CD4-positive, alpha-beta T cell (primary cell): ENCODE measurements around the gene OSMR. TPM values are rescaled to one million over a fixed set of nuclear protein-coding genes. Genes with fewer than 3 reads are reported as not detected.

ENCODE experiments used
- ATAC-seq: fragments of 200-7000 bp; cut with Tn5 transposase; one replicate; pipeline ENCODE4 v1.10.0; 2022; ENCODE audit warnings: mild to moderate bottlenecking; ENCODE audit not compliant: poor library complexity
- CTCF ChIA-PET: fragments of 350-600 bp; sonication (Branson Sonifier 250); formaldehyde crosslinking; loops from one replicate; lab custom pipeline; 2021; ENCODE audit warnings: antibody characterized with exemption, inconsistent platforms; lab: Charles Lee
- POLR2A ChIA-PET: fragments of 350-600 bp; sonication (Branson Sonifier 250); formaldehyde crosslinking; loops from one replicate; lab custom pipeline; 2021; ENCODE audit warnings: antibody characterized with exemption, inconsistent platforms; lab: Charles Lee
- DNase-seq, 14 experiments: peaks; one replicate each; pipeline ENCODE4 v3.0.0-alpha.2; 2013 to 2020; ENCODE audit warnings: mixed read lengths in 2 of 14
- H3K27ac ChIP-seq, 2 donors: one replicate each; pipeline versions ENCODE4 v1.5.1 to v1.7.0; 2013; ENCODE audit warnings: low read length in 2 of 2, low read depth in 1 of 2, mild to moderate bottlenecking in 1 of 2
- H3K27me3 ChIP-seq, 2 experiments: 1 replicate in 1 of 2; 2 replicates in 1 of 2; pipeline versions ENCODE4 v1.6.1 to v1.7.0; 2013; ENCODE audit warnings: low read length in 2 of 2, control low read depth in 1 of 2, mild to moderate bottlenecking in 1 of 2, moderate library complexity in 1 of 2; ENCODE audit not compliant: insufficient read depth in 2 of 2, control insufficient read depth in 1 of 2
- H3K36me3 ChIP-seq: one replicate; pipeline ENCODE4 v1.6.1; 2013; ENCODE audit warnings: low read length, control low read depth; ENCODE audit not compliant: insufficient read depth
- H3K4me1 ChIP-seq: one replicate; pipeline ENCODE4 v1.6.1; 2013; ENCODE audit warnings: low read length, control low read depth; ENCODE audit not compliant: insufficient read depth
- H3K4me3 ChIP-seq: one replicate; pipeline ENCODE4 v1.5.1; 2013; ENCODE audit warnings: mild to moderate bottlenecking, low read length, moderate library complexity
- H3K9me3 ChIP-seq, 2 experiments: 1 replicate in 1 of 2; 2 replicates in 1 of 2; pipeline versions ENCODE4 v1.6.1 to v1.7.0; 2013; ENCODE audit warnings: low read length in 2 of 2, mild to moderate bottlenecking in 2 of 2, control low read depth in 1 of 2, moderate library complexity in 1 of 2; ENCODE audit not compliant: control insufficient read depth in 1 of 2, insufficient read depth in 1 of 2
- H3K27ac Mint-ChIP-seq: one replicate; pipeline ENCODE4 v1.8.0; 2020; ENCODE audit warnings: mixed read lengths
- H3K27me3 Mint-ChIP-seq: one replicate; pipeline ENCODE4 v1.8.0; 2021; ENCODE audit warnings: mixed read lengths
- H3K36me3 Mint-ChIP-seq: one replicate; pipeline ENCODE4 v1.8.0; 2021; ENCODE audit warnings: low read depth, mixed read lengths
- H3K4me1 Mint-ChIP-seq: one replicate; pipeline ENCODE4 v1.8.0; 2021; ENCODE audit warnings: low read depth, mixed read lengths
- H3K4me3 Mint-ChIP-seq: one replicate; pipeline ENCODE4 v1.8.0; 2020; ENCODE audit warnings: mild to moderate bottlenecking, mixed read lengths
- H3K9me3 Mint-ChIP-seq: one replicate; pipeline ENCODE4 v1.8.0; 2020; ENCODE audit warnings: mixed read lengths
- intact Hi-C, 2 experiments: fragments of 100-400 bp; cut with DNase I in 1 of 2; cut with micrococcal nuclease in 1 of 2; formaldehyde crosslinking; loops; one replicate each; pipeline versions ENCODE4 v1.15.1 to v1.9.0; 2023 to 2025; cut with DNase I, micrococcal nuclease
- total RNA-seq, 174 experiments: library from RNA in 2 of 174; stranded (reverse) in 2 of 174; gene quantifications; one replicate each; pipeline ENCODE4 v1.2.3 and lab custom pipeline; 2021 to 2026
- TF ChIP-seq, protein P1 (sequence below): fragments of 200-600 bp; IDR thresholded peaks from one replicate; pipeline ENCODE4 v1.8.0; 2022; ENCODE audit warnings: antibody characterized with exemption, mild to moderate bottlenecking

OSMR gene
- total RNA-seq, 2 experiments from 2014 or later = not detected

DNA sequence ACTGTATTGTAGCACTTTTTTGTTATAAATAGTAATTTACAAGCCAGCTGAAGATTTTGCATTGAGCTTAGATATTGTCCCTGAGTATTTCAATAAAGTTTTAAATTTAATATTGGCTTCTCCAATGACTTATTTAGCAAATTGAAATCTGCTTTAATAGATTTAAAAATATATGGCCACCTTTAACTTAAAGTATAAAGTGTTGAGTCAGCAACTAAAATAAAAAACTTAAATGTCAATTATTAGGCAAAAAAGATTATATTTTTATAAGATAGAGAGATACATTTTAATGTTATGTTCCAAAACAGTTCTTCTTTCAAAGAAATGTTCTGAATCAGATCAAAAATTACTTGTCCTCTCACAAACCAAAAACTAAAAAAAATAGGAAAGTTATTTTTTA is 60.7 kb downstream of the OSMR start:
- DNase-seq (no peak), ATAC-seq (no peak)
- ChIA-PET POLR2A (no interaction called here), CTCF (no interaction called here)
- H3K4me1 ChIP-seq = no peaks in the 10 kb centered on the region
- H3K9me3 Mint-ChIP-seq = peaks cover 9% of the 10 kb centered on the region
- no peak overlapping the region for H3K4me3 ChIP-seq
- no peaks in the 10 kb centered on the region for H3K36me3 Mint-ChIP-seq
- H3K4me3 Mint-ChIP-seq = no peak overlapping the region
- H3K27me3 Mint-ChIP-seq = peaks cover 24% of the 10 kb centered on the region
- H3K27ac Mint-ChIP-seq = no peak overlapping the region
- intact Hi-C loops = no loop called here
- TF ChIP-seq, protein P1, sequence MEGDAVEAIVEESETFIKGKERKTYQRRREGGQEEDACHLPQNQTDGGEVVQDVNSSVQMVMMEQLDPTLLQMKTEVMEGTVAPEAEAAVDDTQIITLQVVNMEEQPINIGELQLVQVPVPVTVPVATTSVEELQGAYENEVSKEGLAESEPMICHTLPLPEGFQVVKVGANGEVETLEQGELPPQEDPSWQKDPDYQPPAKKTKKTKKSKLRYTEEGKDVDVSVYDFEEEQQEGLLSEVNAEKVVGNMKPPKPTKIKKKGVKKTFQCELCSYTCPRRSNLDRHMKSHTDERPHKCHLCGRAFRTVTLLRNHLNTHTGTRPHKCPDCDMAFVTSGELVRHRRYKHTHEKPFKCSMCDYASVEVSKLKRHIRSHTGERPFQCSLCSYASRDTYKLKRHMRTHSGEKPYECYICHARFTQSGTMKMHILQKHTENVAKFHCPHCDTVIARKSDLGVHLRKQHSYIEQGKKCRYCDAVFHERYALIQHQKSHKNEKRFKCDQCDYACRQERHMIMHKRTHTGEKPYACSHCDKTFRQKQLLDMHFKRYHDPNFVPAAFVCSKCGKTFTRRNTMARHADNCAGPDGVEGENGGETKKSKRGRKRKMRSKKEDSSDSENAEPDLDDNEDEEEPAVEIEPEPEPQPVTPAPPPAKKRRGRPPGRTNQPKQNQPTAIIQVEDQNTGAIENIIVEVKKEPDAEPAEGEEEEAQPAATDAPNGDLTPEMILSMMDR = no peak
- H3K4me1 Mint-ChIP-seq = no peaks in the 10 kb centered on the region
- H3K9me3 ChIP-seq = peaks cover 0 to 17% of the 10 kb centered on the region in 2 experiments
- H3K36me3 ChIP-seq = no peaks in the 10 kb centered on the region
- peaks cover 0 to 26% of the 10 kb centered on the region in 2 experiments for H3K27me3 ChIP-seq
- no peak overlapping the region for H3K27ac ChIP-seq

DNA sequence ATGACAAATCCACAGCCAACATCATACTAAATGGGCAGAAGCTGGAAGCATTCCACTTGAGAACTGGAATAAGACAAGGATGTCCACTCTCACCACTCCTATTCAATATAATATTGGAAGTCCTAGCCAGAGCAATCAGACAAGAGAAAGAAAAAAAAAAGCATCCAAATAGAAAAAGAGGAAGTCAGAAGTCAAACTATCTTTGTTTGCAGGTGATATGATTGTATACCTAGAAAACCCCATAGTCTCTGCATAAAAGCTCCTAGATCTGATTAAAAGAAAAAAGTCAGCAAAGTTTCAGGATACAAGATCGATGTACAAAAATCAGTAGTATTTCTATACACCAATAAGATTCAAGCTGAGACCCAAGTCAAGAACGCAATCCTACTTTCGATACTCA is 66.1 kb downstream of the OSMR start:
- CTCF ChIA-PET = no interaction called here
- TF ChIP-seq, protein P1 = no peak

DNA sequence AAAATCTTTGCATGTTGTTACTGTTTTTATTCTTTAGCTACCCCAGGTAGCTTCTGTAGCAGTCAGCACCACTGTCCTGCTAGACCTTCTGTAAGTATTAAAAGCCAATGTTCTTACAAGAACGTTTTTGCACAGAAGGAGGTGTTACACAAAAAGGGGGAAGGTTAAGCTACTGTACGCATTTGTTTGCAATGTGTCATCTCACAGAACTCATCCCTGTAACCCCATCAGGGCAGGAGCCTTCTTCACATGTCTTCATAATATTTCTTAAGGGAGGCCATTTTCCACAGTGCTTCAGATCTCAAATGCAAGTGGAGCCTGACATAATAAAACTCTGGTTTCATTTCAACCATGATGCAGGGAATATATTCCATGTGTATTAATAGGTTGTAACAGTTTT is 67.9 kb downstream of the OSMR start:
- TF ChIP-seq, protein P1 = no peak
- H3K4me3 ChIP-seq = no peak overlapping the region
- ChIA-PET CTCF (interaction anchor here (0.7 kb wide), 1 partner anchor 168 kb away, joined by 3 read pairs; no protein-coding TSS in a partner anchor), POLR2A (no interaction called here)
- H3K27me3 Mint-ChIP-seq = peaks cover 46% of the 10 kb centered on the region
- H3K9me3 ChIP-seq = peaks cover 0 to 3% of the 10 kb centered on the region in 2 experiments
- DNase-seq (no peak), ATAC-seq (no peak)
- H3K9me3 Mint-ChIP-seq = peaks cover 8% of the 10 kb centered on the region
- no peak overlapping the region for H3K27ac Mint-ChIP-seq
- H3K27ac ChIP-seq = no peak overlapping the region
- H3K4me1 Mint-ChIP-seq = no peaks in the 10 kb centered on the region
- H3K4me3 Mint-ChIP-seq = no peak overlapping the region
- H3K36me3 Mint-ChIP-seq = no peaks in the 10 kb centered on the region
- H3K4me1 ChIP-seq = no peaks in the 10 kb centered on the region
- intact Hi-C loops = no loop called here
- peaks cover 0 to 13% of the 10 kb centered on the region in 2 experiments for H3K27me3 ChIP-seq
- H3K36me3 ChIP-seq = no peaks in the 10 kb centered on the region

More for the DNA sequence above, 66.1 kb downstream of the OSMR start:
- intact Hi-C loops = no loop called here
- POLR2A ChIA-PET = interaction anchor here (1.0 kb wide), 1 partner anchor 10 kb away, joined by 3 read pairs; no protein-coding TSS in a partner anchor
- Mint-ChIP-seq H3K36me3 (no peaks in the 10 kb centered on the region), H3K9me3 (peaks cover 9% of the 10 kb centered on the region), H3K4me3 (no peak overlapping the region), H3K4me1 (no peaks in the 10 kb centered on the region), H3K27ac (no peak overlapping the region), H3K27me3 (peaks cover 48% of the 10 kb centered on the region)
- Histone ChIP-seq H3K4me1 (no peaks in the 10 kb centered on the region), H3K4me3 (no peak overlapping the region), H3K36me3 (no peaks in the 10 kb centered on the region), H3K27ac (no peak overlapping the region), H3K27me3 (peaks cover 0 to 25% of the 10 kb centered on the region in 2 experiments), H3K9me3 (peaks cover 0 to 13% of the 10 kb centered on the region in 2 experiments)
- DNase-seq (no peak), ATAC-seq (no peak)
